HepG2 (cell line): ENCODE results near the gene NUP62. TPM values are rescaled to one million over a fixed set of nuclear protein-coding genes. Genes with fewer than 3 reads are reported as not detected.

Experiments used
- ATAC-seq: fragments of 200-7000 bp; cut with Tn5 transposase; 3 replicates; pipeline ENCODE4 v1.9.1; 2020; ENCODE audit warnings: mild to moderate bottlenecking, moderate library complexity
- BruUV-seq: library from RNA; stranded (reverse); fragments of 400-500 nt; replicated peaks from 2 replicates; lab custom pipeline; 2021; lab: Mats Ljungman, UMichigan
- CTCF ChIA-PET: fragments of 300-600 bp; formaldehyde crosslinking; extraction: SDS; loops from one replicate; lab custom pipeline; 2021; ENCODE audit warnings: low total read pairs, inconsistent platforms, low intra/inter-chr PET ratio; lab: Yijun Ruan, JAX
- POLR2A ChIA-PET: fragments of 350-600 bp; sonication (Branson Sonifier 250); formaldehyde crosslinking; loops from one replicate; lab custom pipeline; 2020; ENCODE audit warnings: antibody characterized with exemption, inconsistent platforms; lab: Yijun Ruan, JAX
- DNase-seq: peaks from one replicate; pipeline ENCODE4 v3.0.0-alpha.2; 2015; ENCODE audit warnings: low spot score
- FAIRE-seq: peaks from 3 replicates; lab custom pipeline; 2011; peaks lifted over from hg19 to GRCh38; lab: Jason Lieb, UNC
- H2AFZ ChIP-seq: one replicate; pipeline ENCODE4 v1.6.1; 2011; ENCODE audit warnings: low read length, inconsistent platforms
- H3K27ac ChIP-seq: fragments of 300-600 bp; 3 replicates; pipeline ENCODE4 v1.8.0; 2011; ENCODE audit warnings: mixed run types, mild to moderate bottlenecking, mixed read lengths, low read length, inconsistent platforms; ENCODE audit not compliant: insufficient read depth; ENCODE audit errors: extremely low read length
- H3K27me3 ChIP-seq, 2 experiments: fragments of 200-600 bp in 1 of 2; 2 replicates in 1 of 2; 3 replicates in 1 of 2; pipeline versions ENCODE4 v1.6.0 to v1.8.0; 2011; ENCODE audit warnings: low read length in 2 of 2, mild to moderate bottlenecking in 2 of 2, moderate library complexity in 2 of 2, inconsistent platforms in 1 of 2; ENCODE audit not compliant: insufficient read depth in 2 of 2, control insufficient read depth in 1 of 2
- H3K36me3 ChIP-seq, 2 experiments: fragments of 200-600 bp in 1 of 2; replicated peaks in 1 of 2; 2 replicates in 1 of 2; 3 replicates in 1 of 2; pipeline versions ENCODE4 v1.5.1 to v1.8.0; 2011; ENCODE audit warnings: low read length in 2 of 2, inconsistent platforms in 1 of 2; ENCODE audit not compliant: insufficient read depth in 2 of 2, control insufficient read depth in 1 of 2
- H3K4me1 ChIP-seq: 2 replicates; pipeline ENCODE4 v1.5.1; 2012; ENCODE audit warnings: low read length, inconsistent platforms; ENCODE audit not compliant: insufficient read depth
- H3K4me2 ChIP-seq: 2 replicates; pipeline ENCODE4 v1.6.0; 2011; ENCODE audit warnings: low read depth, low read length, inconsistent platforms
- H3K4me3 ChIP-seq, 3 experiments: fragments of 200-600 bp in 1 of 3; sonication (generic), shearing (Covaris generic) in 1 of 3; replicated peaks in 1 of 3; 2 replicates each; pipeline ENCODE4 v1.5.1; 2011 to 2016; ENCODE audit warnings: low read length in 3 of 3, inconsistent platforms in 2 of 3, low read depth in 2 of 3, mild to moderate bottlenecking in 2 of 3, control low read depth in 1 of 3, mixed read lengths in 1 of 3; ENCODE audit not compliant: insufficient read depth in 1 of 3
- H3K79me2 ChIP-seq: one replicate; pipeline ENCODE4 v1.6.1; 2011; ENCODE audit warnings: low read length, inconsistent platforms; ENCODE audit not compliant: insufficient read depth
- H3K9ac ChIP-seq: 2 replicates; pipeline ENCODE4 v1.6.0; 2011; ENCODE audit warnings: mild to moderate bottlenecking, low read depth, low read length, inconsistent platforms; ENCODE audit not compliant: insufficient read depth
- H3K9me3 ChIP-seq: 2 replicates; pipeline ENCODE4 v1.5.1; 2012; ENCODE audit warnings: mild to moderate bottlenecking, low read length
- H4K20me1 ChIP-seq: 2 replicates; pipeline ENCODE4 v1.6.0; 2011; ENCODE audit warnings: inconsistent platforms, mild to moderate bottlenecking, low read length, moderate library complexity; ENCODE audit not compliant: insufficient read depth
- MAFF ChIP-seq: IDR thresholded peaks from 2 replicates; pipeline ENCODE4 v1.6.1; 2011; ENCODE audit warnings: low read depth, low read length, improper control_type of control experiment
- MAFK ChIP-seq, 2 experiments: IDR thresholded peaks in 1 of 2; conservative IDR thresholded peaks in 1 of 2; 2 replicates each; pipeline ENCODE4 v1.6.1; 2011; ENCODE audit warnings: improper control_type of control experiment in 2 of 2, low read length in 2 of 2
- MEIS1 ChIP-seq: sonication (generic); formaldehyde crosslinking; IDR thresholded peaks from 2 replicates; pipeline ENCODE4 v1.9.0; 2021; ENCODE audit warnings: mild to moderate bottlenecking, missing genetic modification reagents, moderate library complexity, borderline replicate concordance
- SMAD3 ChIP-seq: sonication (generic); formaldehyde crosslinking; IDR thresholded peaks from 2 replicates; pipeline ENCODE4 v1.4.0; 2020; ENCODE audit warnings: missing genetic modification reagents
- ZBED4 ChIP-seq: sonication (generic); formaldehyde crosslinking; IDR thresholded peaks from 2 replicates; pipeline ENCODE4 v1.4.0; 2020; ENCODE audit warnings: missing genetic modification reagents, borderline replicate concordance
- ZNF737 ChIP-seq: sonication (generic); formaldehyde crosslinking; IDR thresholded peaks from 2 replicates; pipeline ENCODE4 v1.5.0; 2020; ENCODE audit warnings: missing genetic modification reagents, mild to moderate bottlenecking, borderline replicate concordance
- WGBS: methylation state at CpG from one replicate; pipeline ENCODE4 v1.1.6; 2017; ENCODE audit warnings: low lambda C conversion rate; 5-methylcytosine and 5-hydroxymethylcytosine counted together
- in situ Hi-C: cut with HindIII; loops from 2 replicates; pipeline ENCODE4 v1.10.0; 2017; ENCODE audit warnings: low pct_unique_long_range_greater_than_20kb; ENCODE audit not compliant: extremely low pct_ligation_motif_present
- intact Hi-C: fragments of 100-400 bp; cut with micrococcal nuclease; formaldehyde crosslinking; loops from one replicate; pipeline ENCODE4 v1.10.0; 2022; ENCODE audit not compliant: unreplicated experiment
- polyA plus RNA-seq, 8 experiments: library from polyadenylated mRNA; depleted of rRNA in 3 of 8; stranded (reverse) in 7 of 8; unstranded in 1 of 8; fragments of >200 nt; fragmentation: Illumina TruSeq in 4 of 8; extraction: Trizol in 4 of 8; gene quantifications; 2 replicates each; pipeline versions ENCODE4 v1.2.1 to v1.2.3, GENCODE V29; 2011 to 2016; ENCODE audit warnings: low read depth in 4 of 8, missing spikeins in 1 of 8, mixed read lengths in 1 of 8; ENCODE audit not compliant: insufficient read depth in 1 of 8
- total RNA-seq, 5 experiments: library from RNA; depleted of rRNA; stranded (reverse); fragments of >200 nt; fragmentation: Illumina TruSeq; extraction: Trizol; gene quantifications; 2 replicates each; pipeline ENCODE4 v1.2.3, GENCODE V29; 2016; ENCODE audit warnings: low read depth in 1 of 5

Gene NUP62
- total and polyA plus RNA-seq, 2 of the 13 experiments (the other 11 are each of a cell fraction or from before 2014, with no cell fraction given), result 16.5 to 41.5 TPM

DNA sequence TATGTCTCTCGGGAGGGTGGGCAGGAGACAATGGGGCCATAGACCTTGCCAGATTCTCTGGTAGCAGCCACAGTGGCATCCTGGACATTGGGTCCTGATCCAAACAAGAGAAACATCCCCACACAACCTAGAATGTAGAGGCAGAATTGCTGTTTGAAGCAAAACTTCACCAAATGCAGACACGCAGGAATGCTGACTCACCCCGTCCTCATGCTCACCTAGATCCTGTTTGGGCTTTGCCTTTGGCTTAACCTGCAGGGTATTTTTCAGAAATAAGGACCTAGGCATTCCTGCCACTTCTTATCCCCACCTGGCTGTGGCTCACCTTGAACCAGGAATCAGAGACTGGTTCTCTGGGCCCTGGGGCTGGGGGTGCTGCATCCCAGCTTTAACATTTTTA lies 44.5 kb downstream of the NUP62 start:
- Histone ChIP-seq H3K4me1 (0 out of 2 replicates have a peak, but pooled peaks cover 7% of the 10 kb centered on the region), H3K79me2 (no peaks in the 10 kb centered on the region), H2AFZ (no peak overlapping the region), H3K9ac (no peak overlapping the region), H4K20me1 (no peaks in the 10 kb centered on the region; the same call in 1 of the 2 replicates), H3K9me3 (no peaks in the 10 kb centered on the region), H3K36me3 (peaks cover 20 to 50% of the 10 kb centered on the region in 2 experiments), H3K4me3 (no peak overlapping the region), H3K4me2 (no peak overlapping the region), H3K27me3 (no peaks in the 10 kb centered on the region), H3K27ac (no peak overlapping the region)
- in situ Hi-C loops, result no loop called here
- intact Hi-C loops, result no loop called here
- WGBS, result 100% methylated on average over 3 of the region's 3 CpGs
- FAIRE-seq (no peak), ATAC-seq (no peak), DNase-seq (no peak)
- TF ChIP-seq ZNF737 (CRISPR knock-in tag) (no peak), ZBED4 (CRISPR knock-in tag) (no peak), MEIS1 (CRISPR knock-in tag) (no peak), SMAD3 (CRISPR knock-in tag) (no peak), MAFF (peak; percentile 31; the same call in 1 of the 2 replicates), MAFK (conservative IDR thresholded peaks at IDR 0.05 in 1 of 2, IDR thresholded peaks at IDR 0.05 in 1 of 2; ENCODE audit: low read length in 2 of 2) (peak in 1 of 2 experiments; percentile 38; a peak in 3 of 4 replicates)
- BruUV-seq, result no TSS peak
- CTCF ChIA-PET, result no interaction called here
- POLR2A ChIA-PET, result no interaction called here
